GM21786 (cell line): ENCODE data around the gene SLC12A3.

Source experiments
- ATAC-seq: cut with Tn5 transposase; IDR thresholded peaks from one replicate; pipeline ENCODE4 v1.9.1; 2021; ENCODE audit not compliant: unreplicated experiment

SLC12A3 gene

GRCh38 chr16:56847173-56847910 lies 17.7 kb upstream of the SLC12A3 start:
- no peak for ATAC-seq

GRCh38 chr16:56848029-56848936 lies 16.7 kb upstream of the SLC12A3 start:
- no peak for ATAC-seq

- ATAC-seq, result no peak
Observed at GRCh38 chr16:56848955-56849689, 15.9 kb upstream of the SLC12A3 start.

GRCh38 chr16:56849690-56850680 lies 15.0 kb upstream of the SLC12A3 start:
- no peak for ATAC-seq

- no peak for ATAC-seq
Observed at GRCh38 chr16:56851671-56852400, 13.2 kb upstream of the SLC12A3 start.

GRCh38 chr16:56852401-56852730 lies 12.6 kb upstream of the SLC12A3 start:
- ATAC-seq, result no peak

- no peak for ATAC-seq
Observed at GRCh38 chr16:56852968-56853367, 12.0 kb upstream of the SLC12A3 start.

GRCh38 chr16:56855201-56855600 lies 9.8 kb upstream of the SLC12A3 start:
- ATAC-seq, result no peak

- ATAC-seq, result no peak
Observed at GRCh38 chr16:56855946-56856345, 9.1 kb upstream of the SLC12A3 start.

GRCh38 chr16:56856876-56857447 lies 8.0 kb upstream of the SLC12A3 start:
- ATAC-seq, result no peak

GRCh38 chr16:56858374-56858773 lies 6.6 kb upstream of the SLC12A3 start:
- ATAC-seq, result no peak

- no peak for ATAC-seq
Observed at GRCh38 chr16:56859636-56860035, 5.4 kb upstream of the SLC12A3 start.

GRCh38 chr16:56860226-56861020 lies 4.6 kb upstream of the SLC12A3 start:
- ATAC-seq, result peak; percentile 78

- no peak for ATAC-seq
Observed at GRCh38 chr16:56861092-56861610, 3.9 kb upstream of the SLC12A3 start.

- no peak for ATAC-seq
Observed at GRCh38 chr16:56861756-56862155, 3.3 kb upstream of the SLC12A3 start.

- ATAC-seq, result no peak
Observed at GRCh38 chr16:56862776-56863175, 2.2 kb upstream of the SLC12A3 start.

GRCh38 chr16:56865394-56866062 lies 521 bp downstream of the SLC12A3 start:
- ATAC-seq, result no peak
